HepG2 (cell line): ENCODE data around the gene SLC7A10. TPM values are rescaled to one million over a fixed set of nuclear protein-coding genes. Genes with fewer than 3 reads are reported as not detected.

Experiments
- ATAC-seq: fragments of 200-7000 bp; cut with Tn5 transposase; 3 replicates; pipeline ENCODE4 v1.9.1; 2020; ENCODE audit warnings: mild to moderate bottlenecking, moderate library complexity
- BruUV-seq: library from RNA; stranded (reverse); fragments of 400-500 nt; replicated peaks from 2 replicates; lab custom pipeline; 2021; lab: Mats Ljungman, UMichigan
- CTCF ChIA-PET: fragments of 300-600 bp; formaldehyde crosslinking; extraction: SDS; loops from one replicate; lab custom pipeline; 2021; ENCODE audit warnings: low total read pairs, inconsistent platforms, low intra/inter-chr PET ratio; lab: Yijun Ruan, JAX
- POLR2A ChIA-PET: fragments of 350-600 bp; sonication (Branson Sonifier 250); formaldehyde crosslinking; loops from one replicate; lab custom pipeline; 2020; ENCODE audit warnings: antibody characterized with exemption, inconsistent platforms; lab: Yijun Ruan, JAX
- DNase-seq: peaks from one replicate; pipeline ENCODE4 v3.0.0-alpha.2; 2015; ENCODE audit warnings: low spot score
- FAIRE-seq: peaks from 3 replicates; lab custom pipeline; 2011; peaks lifted over from hg19 to GRCh38; lab: Jason Lieb, UNC
- H2AFZ ChIP-seq: one replicate; pipeline ENCODE4 v1.6.1; 2011; ENCODE audit warnings: low read length, inconsistent platforms
- H3K27ac ChIP-seq: fragments of 300-600 bp; 3 replicates; pipeline ENCODE4 v1.8.0; 2011; ENCODE audit warnings: mixed run types, mild to moderate bottlenecking, mixed read lengths, low read length, inconsistent platforms; ENCODE audit not compliant: insufficient read depth; ENCODE audit errors: extremely low read length
- H3K27me3 ChIP-seq, 2 experiments: fragments of 200-600 bp in 1 of 2; 2 replicates in 1 of 2; 3 replicates in 1 of 2; pipeline versions ENCODE4 v1.6.0 to v1.8.0; 2011; ENCODE audit warnings: low read length in 2 of 2, mild to moderate bottlenecking in 2 of 2, moderate library complexity in 2 of 2, inconsistent platforms in 1 of 2; ENCODE audit not compliant: insufficient read depth in 2 of 2, control insufficient read depth in 1 of 2
- H3K36me3 ChIP-seq, 2 experiments: fragments of 200-600 bp in 1 of 2; replicated peaks in 1 of 2; 2 replicates in 1 of 2; 3 replicates in 1 of 2; pipeline versions ENCODE4 v1.5.1 to v1.8.0; 2011; ENCODE audit warnings: low read length in 2 of 2, inconsistent platforms in 1 of 2; ENCODE audit not compliant: insufficient read depth in 2 of 2, control insufficient read depth in 1 of 2
- H3K4me1 ChIP-seq: 2 replicates; pipeline ENCODE4 v1.5.1; 2012; ENCODE audit warnings: low read length, inconsistent platforms; ENCODE audit not compliant: insufficient read depth
- H3K4me2 ChIP-seq: 2 replicates; pipeline ENCODE4 v1.6.0; 2011; ENCODE audit warnings: low read depth, low read length, inconsistent platforms
- H3K4me3 ChIP-seq, 3 experiments: fragments of 200-600 bp in 1 of 3; sonication (generic), shearing (Covaris generic) in 1 of 3; replicated peaks in 1 of 3; 2 replicates each; pipeline ENCODE4 v1.5.1; 2011 to 2016; ENCODE audit warnings: low read length in 3 of 3, inconsistent platforms in 2 of 3, low read depth in 2 of 3, mild to moderate bottlenecking in 2 of 3, control low read depth in 1 of 3, mixed read lengths in 1 of 3; ENCODE audit not compliant: insufficient read depth in 1 of 3
- H3K79me2 ChIP-seq: one replicate; pipeline ENCODE4 v1.6.1; 2011; ENCODE audit warnings: low read length, inconsistent platforms; ENCODE audit not compliant: insufficient read depth
- H3K9ac ChIP-seq: 2 replicates; pipeline ENCODE4 v1.6.0; 2011; ENCODE audit warnings: mild to moderate bottlenecking, low read depth, low read length, inconsistent platforms; ENCODE audit not compliant: insufficient read depth
- H3K9me3 ChIP-seq: 2 replicates; pipeline ENCODE4 v1.5.1; 2012; ENCODE audit warnings: mild to moderate bottlenecking, low read length
- H4K20me1 ChIP-seq: 2 replicates; pipeline ENCODE4 v1.6.0; 2011; ENCODE audit warnings: inconsistent platforms, mild to moderate bottlenecking, low read length, moderate library complexity; ENCODE audit not compliant: insufficient read depth
- ATF2 ChIP-seq: sonication (generic); formaldehyde crosslinking; IDR thresholded peaks from 2 replicates; pipeline ENCODE4 v1.4.0; 2020; ENCODE audit warnings: missing genetic modification reagents
- MYNN ChIP-seq: sonication (generic); formaldehyde crosslinking; IDR thresholded peaks from 2 replicates; pipeline ENCODE4 v1.4.0; 2020; ENCODE audit warnings: mild to moderate bottlenecking, low read depth, missing genetic modification reagents
- PPARG ChIP-seq: conservative IDR thresholded peaks from 2 replicates; pipeline ENCODE4 v1.6.1; 2016; ENCODE audit warnings: missing biosample characterization, missing genetic modification reagents
- RARG ChIP-seq: sonication (generic); formaldehyde crosslinking; IDR thresholded peaks from 2 replicates; pipeline ENCODE4 v1.4.0; 2020; ENCODE audit warnings: low read depth, mild to moderate bottlenecking, missing genetic modification reagents
- RXRB ChIP-seq: IDR thresholded peaks from 2 replicates; pipeline ENCODE4 v1.6.1; 2016; ENCODE audit warnings: borderline replicate concordance, missing genetic modification reagents, missing compliant biosample characterization
- SP140L ChIP-seq: sonication (generic); formaldehyde crosslinking; IDR thresholded peaks from 2 replicates; pipeline ENCODE4 v1.4.0; 2020; ENCODE audit warnings: missing genetic modification reagents, borderline replicate concordance
- TSC22D2 ChIP-seq: sonication (generic); formaldehyde crosslinking; IDR thresholded peaks from 2 replicates; pipeline ENCODE4 v1.5.1; 2020; ENCODE audit warnings: missing genetic modification reagents, mild to moderate bottlenecking, borderline replicate concordance
- ZNF33A ChIP-seq: sonication (generic); formaldehyde crosslinking; IDR thresholded peaks from 2 replicates; pipeline ENCODE4 v1.5.1; 2020; ENCODE audit warnings: missing genetic modification reagents, mild to moderate bottlenecking, moderate library complexity, borderline replicate concordance
- ZNF512 ChIP-seq: sonication (generic); formaldehyde crosslinking; IDR thresholded peaks from 2 replicates; pipeline ENCODE4 v1.4.0; 2020; ENCODE audit warnings: mild to moderate bottlenecking, missing genetic modification reagents
- ZNF564 ChIP-seq: sonication (generic); formaldehyde crosslinking; IDR thresholded peaks from 2 replicates; pipeline ENCODE4 v1.8.1; 2023; ENCODE audit warnings: mild to moderate bottlenecking, missing genetic modification reagents
- ZNF703 ChIP-seq: sonication (generic); formaldehyde crosslinking; IDR thresholded peaks from 2 replicates; pipeline ENCODE4 v1.5.1; 2020; ENCODE audit warnings: missing genetic modification reagents, mild to moderate bottlenecking, moderate library complexity, borderline replicate concordance
- WGBS: methylation state at CpG from one replicate; pipeline ENCODE4 v1.1.6; 2017; ENCODE audit warnings: low lambda C conversion rate; 5-methylcytosine and 5-hydroxymethylcytosine counted together
- in situ Hi-C: cut with HindIII; loops from 2 replicates; pipeline ENCODE4 v1.10.0; 2017; ENCODE audit warnings: low pct_unique_long_range_greater_than_20kb; ENCODE audit not compliant: extremely low pct_ligation_motif_present
- intact Hi-C: fragments of 100-400 bp; cut with micrococcal nuclease; formaldehyde crosslinking; loops from one replicate; pipeline ENCODE4 v1.10.0; 2022; ENCODE audit not compliant: unreplicated experiment
- polyA plus RNA-seq, 8 experiments: library from polyadenylated mRNA; depleted of rRNA in 3 of 8; stranded (reverse) in 7 of 8; unstranded in 1 of 8; fragments of >200 nt; fragmentation: Illumina TruSeq in 4 of 8; extraction: Trizol in 4 of 8; gene quantifications; 2 replicates each; pipeline versions ENCODE4 v1.2.1 to v1.2.3, GENCODE V29; 2011 to 2016; ENCODE audit warnings: low read depth in 4 of 8, missing spikeins in 1 of 8, mixed read lengths in 1 of 8; ENCODE audit not compliant: insufficient read depth in 1 of 8
- total RNA-seq, 5 experiments: library from RNA; depleted of rRNA; stranded (reverse); fragments of >200 nt; fragmentation: Illumina TruSeq; extraction: Trizol; gene quantifications; 2 replicates each; pipeline ENCODE4 v1.2.3, GENCODE V29; 2016; ENCODE audit warnings: low read depth in 1 of 5
- TF ChIP-seq, protein P1 (sequence below): IDR thresholded peaks from 2 replicates; pipeline ENCODE4 v1.6.1; 2012; ENCODE audit warnings: low read length, improper control_type of control experiment

Gene SLC7A10
- total and polyA plus RNA-seq, 2 of the 13 experiments (the other 11 are each of a cell fraction or from before 2014, with no cell fraction given) = 1.1 to 2.2 TPM

- BruUV-seq = no TSS peak
- FAIRE-seq (no peak), ATAC-seq (no peak), DNase-seq (no peak)
- no peaks in the 10 kb centered on the region for H4K20me1 ChIP-seq
- 92% methylated on average over 1 of the region's 1 CpG for WGBS
- H3K4me1 ChIP-seq = peaks cover 23% of the 10 kb centered on the region
- no peaks in the 10 kb centered on the region for H3K27me3 ChIP-seq
- H3K27ac ChIP-seq = no peak overlapping the region
- H3K4me2 ChIP-seq = no peak overlapping the region
- no peaks in the 10 kb centered on the region for H3K79me2 ChIP-seq
- H2AFZ ChIP-seq = no peak overlapping the region
- peaks cover 8% of the 10 kb centered on the region for H3K9me3 ChIP-seq
- intact Hi-C loops = no loop called here
- no peak overlapping the region for H3K9ac ChIP-seq
- no peak overlapping the region for H3K4me3 ChIP-seq
- POLR2A ChIA-PET = no interaction called here
- in situ Hi-C loops = no loop called here
- CTCF ChIA-PET = no interaction called here
- no peaks in the 10 kb centered on the region for H3K36me3 ChIP-seq
- no peak for TF ChIP-seq RARG
- TF ChIP-seq ATF2 = no peak
- TF ChIP-seq ZNF33A (CRISPR knock-in tag) = no peak
- TF ChIP-seq RXRB (CRISPR knock-in tag) = no peak
Observed at GRCh38 chr19:33168528-33168927, 57.1 kb downstream of the SLC7A10 start.

- WGBS = 69% methylated on average over 1 of the region's 1 CpG
- Histone ChIP-seq H3K36me3 (no peaks in the 10 kb centered on the region), H2AFZ (no peak overlapping the region), H3K27ac (no peak overlapping the region), H4K20me1 (no peaks in the 10 kb centered on the region), H3K27me3 (no peaks in the 10 kb centered on the region), H3K4me2 (no peak overlapping the region), H3K4me3 (no peak overlapping the region), H3K9ac (no peak overlapping the region), H3K79me2 (no peaks in the 10 kb centered on the region), H3K9me3 (peaks cover 8% of the 10 kb centered on the region), H3K4me1 (peaks cover 12% of the 10 kb centered on the region)
- no peak for ATAC-seq
- BruUV-seq = no TSS peak
- DNase-seq = no peak
- ChIA-PET POLR2A (no interaction called here), CTCF (no interaction called here)
- FAIRE-seq = no peak
- intact Hi-C loops = no loop called here
- in situ Hi-C loops = no loop called here
- TF ChIP-seq SP140L (CRISPR knock-in tag) (no peak), ZNF564 (CRISPR knock-in tag) (no peak), TSC22D2 (no peak), PPARG (CRISPR knock-in tag) (no peak), ZNF703 (CRISPR knock-in tag) (no peak), MYNN (CRISPR knock-in tag) (no peak), ZNF512 (CRISPR knock-in tag) (no peak)
- TF ChIP-seq, protein P1, sequence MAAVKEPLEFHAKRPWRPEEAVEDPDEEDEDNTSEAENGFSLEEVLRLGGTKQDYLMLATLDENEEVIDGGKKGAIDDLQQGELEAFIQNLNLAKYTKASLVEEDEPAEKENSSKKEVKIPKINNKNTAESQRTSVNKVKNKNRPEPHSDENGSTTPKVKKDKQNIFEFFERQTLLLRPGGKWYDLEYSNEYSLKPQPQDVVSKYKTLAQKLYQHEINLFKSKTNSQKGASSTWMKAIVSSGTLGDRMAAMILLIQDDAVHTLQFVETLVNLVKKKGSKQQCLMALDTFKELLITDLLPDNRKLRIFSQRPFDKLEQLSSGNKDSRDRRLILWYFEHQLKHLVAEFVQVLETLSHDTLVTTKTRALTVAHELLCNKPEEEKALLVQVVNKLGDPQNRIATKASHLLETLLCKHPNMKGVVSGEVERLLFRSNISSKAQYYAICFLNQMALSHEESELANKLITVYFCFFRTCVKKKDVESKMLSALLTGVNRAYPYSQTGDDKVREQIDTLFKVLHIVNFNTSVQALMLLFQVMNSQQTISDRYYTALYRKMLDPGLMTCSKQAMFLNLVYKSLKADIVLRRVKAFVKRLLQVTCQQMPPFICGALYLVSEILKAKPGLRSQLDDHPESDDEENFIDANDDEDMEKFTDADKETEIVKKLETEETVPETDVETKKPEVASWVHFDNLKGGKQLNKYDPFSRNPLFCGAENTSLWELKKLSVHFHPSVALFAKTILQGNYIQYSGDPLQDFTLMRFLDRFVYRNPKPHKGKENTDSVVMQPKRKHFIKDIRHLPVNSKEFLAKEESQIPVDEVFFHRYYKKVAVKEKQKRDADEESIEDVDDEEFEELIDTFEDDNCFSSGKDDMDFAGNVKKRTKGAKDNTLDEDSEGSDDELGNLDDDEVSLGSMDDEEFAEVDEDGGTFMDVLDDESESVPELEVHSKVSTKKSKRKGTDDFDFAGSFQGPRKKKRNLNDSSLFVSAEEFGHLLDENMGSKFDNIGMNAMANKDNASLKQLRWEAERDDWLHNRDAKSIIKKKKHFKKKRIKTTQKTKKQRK = no peak
Observed at GRCh38 chr19:33167438-33167837, 58.2 kb downstream of the SLC7A10 start.
